H1 (cell line): Measurements from ENCODE around the gene PLEKHA1.

Experiments
- ASH2L ChIP-seq: fragments of 200-600, 300-600 bp; sonication (generic); IDR thresholded peaks from one replicate; pipeline ENCODE4 v1.7.1; 2017; ENCODE audit warnings: low read length
- MAX ChIP-seq: IDR thresholded peaks from 2 replicates; pipeline ENCODE4 v1.6.1; 2012; ENCODE audit warnings: inconsistent platforms
- POLR2AphosphoS5 ChIP-seq: IDR thresholded peaks from 2 replicates; pipeline ENCODE4 v1.6.1; 2011; ENCODE audit warnings: low read depth, low read length
- RAD21 ChIP-seq, 2 experiments: IDR thresholded peaks in 1 of 2; conservative IDR thresholded peaks in 1 of 2; 2 replicates each; pipeline ENCODE4 v1.6.1; 2011; ENCODE audit warnings: low read depth in 2 of 2, low read length in 2 of 2, improper control_type of control experiment in 1 of 2, inconsistent platforms in 1 of 2, mild to moderate bottlenecking in 1 of 2, moderate library complexity in 1 of 2

DNA sequence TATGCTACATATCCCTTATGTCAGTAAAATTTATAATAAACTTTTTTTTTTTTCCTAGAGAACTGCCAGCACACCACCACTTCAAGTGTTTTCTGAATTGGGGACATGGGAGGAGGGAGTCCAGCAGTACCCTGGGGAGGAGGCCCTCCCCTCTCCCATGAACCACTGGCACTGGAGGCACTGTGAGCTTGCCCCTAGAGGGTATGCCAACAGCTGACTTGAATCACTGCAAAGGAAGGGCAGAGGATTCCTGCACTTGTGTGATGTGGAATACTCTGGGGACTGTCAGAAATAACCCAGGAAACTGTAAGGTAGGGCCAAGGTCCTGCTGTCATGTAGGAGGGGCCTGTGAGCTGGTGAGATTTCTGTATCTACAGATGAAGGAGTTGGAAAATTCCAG is 71.4 kb downstream of the PLEKHA1 start:
- TF ChIP-seq RAD21 (IDR thresholded peaks at IDR 0.05 in 1 of 2, conservative IDR thresholded peaks at IDR 0.05 in 1 of 2; ENCODE audit: low read depth in 2 of 2, low read length in 2 of 2) (no peak), POLR2AphosphoS5 (no peak), MAX (no peak), ASH2L (no peak)
